ENCODE results near the gene PCNT. TPM values are rescaled to one million over a fixed set of nuclear protein-coding genes. Genes with fewer than 3 reads are reported as not detected.
"Not testable (repeated sequence)": the region's sequence is repeated elsewhere in the genome, so short reads cannot be mapped to it uniquely, and the experiment has no call there.

PCNT gene
- polyA plus RNA-seq, 3 donors: 35.1 to 40.1 (median 35.7) TPM

DNA sequence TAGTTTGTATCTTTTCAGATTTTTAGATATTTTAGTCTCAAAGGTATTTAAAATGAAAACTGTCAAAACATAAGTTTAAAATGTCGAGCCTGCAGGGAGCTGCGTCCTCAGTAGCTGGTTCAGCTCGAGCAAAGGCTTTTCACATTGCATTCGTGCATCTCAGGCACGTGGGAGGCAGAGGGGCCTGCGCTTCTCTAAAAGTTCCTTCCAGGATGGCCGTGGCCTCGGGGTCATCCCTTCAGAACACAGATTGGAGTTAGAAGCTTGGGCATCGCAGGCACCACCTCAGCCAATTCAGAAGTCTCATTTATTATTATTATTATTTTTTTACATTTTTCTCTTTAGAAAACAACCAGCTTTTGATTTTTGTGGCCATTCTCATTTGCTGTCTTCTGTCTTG lies 67.8 kb downstream of the PCNT start:
- no peak for DNase-seq (ENCODE audit: extremely low read depth in 1 of 11, low read depth in 9 of 11, low spot score in 4 of 11)

DNA sequence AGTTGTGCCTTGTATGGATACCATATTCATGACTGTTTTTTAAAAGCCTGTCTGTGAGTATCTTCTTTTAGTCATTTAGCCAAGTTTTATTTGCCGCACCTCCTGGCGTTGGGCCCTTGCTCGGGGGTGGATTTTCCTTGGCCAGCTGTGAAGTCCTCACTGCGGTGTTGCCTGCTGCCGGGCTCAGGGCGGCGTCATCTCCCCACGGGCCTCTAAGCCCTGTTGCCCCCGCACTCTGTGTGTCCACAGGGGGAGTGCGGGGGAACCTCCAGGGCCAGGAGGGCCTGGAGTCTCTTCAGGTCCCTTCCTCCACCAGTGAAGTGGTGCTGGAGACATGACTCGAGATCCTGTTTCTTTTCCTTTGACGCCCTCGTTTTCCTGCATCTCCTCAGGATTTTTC lies 69.0 kb downstream of the PCNT start:
- DNase-seq (ENCODE audit: extremely low read depth in 1 of 11, low read depth in 9 of 11, low spot score in 4 of 11): no peak

DNA sequence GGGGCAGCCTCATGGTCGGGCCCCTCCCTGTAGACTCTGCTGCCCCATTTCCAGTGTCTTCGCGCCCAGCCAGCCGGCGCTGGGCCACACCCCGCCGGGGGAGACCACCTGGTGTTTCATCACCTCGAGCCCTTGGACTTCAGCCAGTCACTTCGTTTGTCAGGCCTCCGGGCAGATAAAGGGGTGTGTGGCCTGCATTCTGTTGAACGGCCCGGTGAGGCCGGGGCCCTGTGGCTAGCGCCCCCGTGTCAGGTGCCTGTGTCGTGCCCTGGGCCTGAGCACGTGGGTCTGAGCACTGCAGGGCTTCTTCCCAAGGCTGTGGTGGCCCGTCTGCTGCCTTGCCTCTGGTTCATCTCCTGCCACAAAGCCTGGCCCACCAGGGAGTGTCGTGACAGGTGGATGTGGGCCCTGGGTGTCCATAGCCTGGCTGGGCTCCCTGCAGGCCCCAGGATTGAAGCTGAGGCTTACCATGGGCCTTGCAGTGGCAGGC lies 69.5 kb downstream of the PCNT start:
- no peak for DNase-seq (ENCODE audit: extremely low read depth in 1 of 11, low read depth in 9 of 11, low spot score in 4 of 11)

DNA sequence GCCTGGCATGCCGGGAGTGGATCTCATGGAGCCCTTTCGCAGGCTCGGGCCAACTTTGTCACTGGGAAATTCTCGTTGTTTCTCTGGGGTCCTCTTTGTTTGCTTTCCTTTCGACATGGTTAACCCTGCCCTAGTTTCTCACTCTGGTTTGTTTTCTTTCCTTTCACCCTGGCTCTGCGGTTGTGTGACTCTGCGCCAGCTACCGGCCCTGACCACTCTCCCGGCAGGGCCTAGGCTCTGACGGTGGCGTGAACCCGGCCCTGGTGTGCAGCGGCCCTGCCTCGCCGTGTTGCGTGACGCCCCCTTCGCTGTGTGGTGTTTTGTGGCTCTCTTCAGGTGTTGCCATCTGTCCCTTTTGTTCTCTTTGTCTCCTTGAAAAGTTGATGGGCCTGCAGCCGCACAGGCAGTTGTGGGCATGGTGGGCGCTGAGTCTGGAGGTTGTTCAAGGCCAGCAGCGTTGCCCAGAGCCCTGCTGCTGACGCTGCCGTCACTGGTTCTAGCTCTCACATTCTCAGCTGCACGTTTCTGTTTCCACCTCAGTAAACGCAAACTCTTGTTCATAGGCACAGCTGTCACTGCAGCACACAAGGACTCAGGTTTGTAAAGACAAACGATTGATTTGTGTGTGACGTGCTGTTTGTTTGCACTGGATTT lies 70.1 kb downstream of the PCNT start:
- DNase-seq (ENCODE audit: extremely low read depth in 1 of 11, low read depth in 9 of 11, low spot score in 4 of 11): peak in 2 of 11 donors; percentile 20 to 22

GRCh38 chr21:46394595-46395104 lies 70.7 kb downstream of the PCNT start:
- DNase-seq (ENCODE audit: extremely low read depth in 1 of 11, low read depth in 9 of 11, low spot score in 4 of 11): no peak

GRCh38 chr21:46397211-46397905 lies 73.4 kb downstream of the PCNT start:
- DNase-seq (ENCODE audit: extremely low read depth in 1 of 11, low read depth in 9 of 11, low spot score in 4 of 11): no peak

- no peak for DNase-seq (ENCODE audit: extremely low read depth in 1 of 11, low read depth in 9 of 11, low spot score in 4 of 11)
Measured at GRCh38 chr21:46397993-46398392, 74.0 kb downstream of the PCNT start.

DNA sequence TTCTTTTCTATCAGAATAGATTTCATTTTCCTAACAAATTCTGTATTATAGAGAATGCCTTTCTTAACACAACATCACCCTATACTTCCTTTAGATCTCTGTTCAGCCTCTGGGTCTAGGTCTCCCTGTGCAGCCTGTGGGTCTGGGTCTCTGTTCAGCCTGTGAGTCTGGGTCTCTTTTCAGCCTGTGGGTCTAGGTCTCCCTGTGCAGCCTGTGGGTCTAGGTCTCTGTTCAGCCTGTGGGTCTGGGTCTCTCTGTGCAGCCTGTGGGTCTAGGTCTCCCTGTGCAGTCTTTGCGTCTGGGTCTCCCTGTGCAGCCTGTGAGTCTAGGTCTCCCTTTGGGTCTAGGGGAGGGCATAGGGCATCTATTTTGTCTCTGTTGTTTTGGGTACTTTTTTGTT lies 75.2 kb downstream of the PCNT start:
- DNase-seq (ENCODE audit: extremely low read depth in 1 of 11, low read depth in 9 of 11, low spot score in 4 of 11): no peak

- no peak for DNase-seq (ENCODE audit: extremely low read depth in 1 of 11, low read depth in 9 of 11, low spot score in 4 of 11)
Measured at GRCh38 chr21:46399686-46400085, 75.7 kb downstream of the PCNT start.

GRCh38 chr21:46401186-46401910 lies 77.4 kb downstream of the PCNT start:
- DNase-seq (ENCODE audit: extremely low read depth in 1 of 11, low read depth in 9 of 11, low spot score in 4 of 11): no peak

DNA sequence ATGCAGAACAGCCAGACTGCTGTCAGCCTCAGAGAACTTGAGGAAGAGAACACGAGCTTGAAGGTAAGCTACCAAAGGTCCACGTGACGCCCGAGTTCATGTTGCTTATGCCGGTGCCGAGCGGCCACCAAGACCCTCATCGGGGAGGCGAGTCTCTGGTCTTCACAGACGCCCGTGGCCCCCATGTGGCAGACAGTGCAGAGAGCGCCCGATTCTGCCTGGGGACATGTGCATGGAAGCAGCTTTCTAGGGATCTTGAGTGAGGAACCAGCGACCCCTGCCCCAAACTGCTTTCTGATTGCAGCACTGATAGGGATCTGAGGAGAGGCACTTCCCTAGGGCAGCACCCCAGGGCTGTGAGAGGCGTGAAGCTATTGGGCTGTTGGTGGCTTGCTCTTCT lies 78.5 kb downstream of the PCNT start:
- DNase-seq (ENCODE audit: extremely low read depth in 1 of 11, low read depth in 9 of 11, low spot score in 4 of 11): no peak

GRCh38 chr21:46403234-46403811 lies 79.4 kb downstream of the PCNT start:
- not testable (repeated sequence) for DNase-seq (ENCODE audit: extremely low read depth in 1 of 11, low read depth in 9 of 11, low spot score in 4 of 11)

GRCh38 chr21:46404306-46404705 lies 80.3 kb downstream of the PCNT start:
- DNase-seq (ENCODE audit: extremely low read depth in 1 of 11, low read depth in 9 of 11, low spot score in 4 of 11): no peak

GRCh38 chr21:46406001-46406400 lies 82.0 kb downstream of the PCNT start:
- no peak for DNase-seq (ENCODE audit: extremely low read depth in 1 of 11, low read depth in 9 of 11, low spot score in 4 of 11)

- DNase-seq (ENCODE audit: extremely low read depth in 1 of 11, low read depth in 9 of 11, low spot score in 4 of 11): no peak
Measured at GRCh38 chr21:46409641-46410406, 85.9 kb downstream of the PCNT start.

DNA sequence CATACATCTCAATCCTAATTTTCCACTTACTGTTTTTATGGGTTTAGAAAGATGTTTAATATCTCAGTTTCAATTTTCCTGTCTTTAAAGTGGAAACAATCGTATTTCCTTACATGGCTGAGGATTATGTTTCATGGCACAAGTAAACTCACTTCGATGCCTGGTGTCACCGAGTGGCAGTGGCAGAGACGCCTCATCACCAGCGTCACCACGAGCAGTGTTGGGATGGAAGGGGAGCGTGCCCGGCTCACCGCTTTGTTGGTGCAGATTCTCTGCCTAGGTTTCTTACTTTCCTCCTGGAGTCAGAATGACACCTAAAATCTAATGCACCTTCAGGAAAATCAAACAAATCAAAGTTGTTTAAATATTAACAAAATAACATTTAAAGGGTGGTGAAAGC lies 86.6 kb downstream of the PCNT start:
- DNase-seq (ENCODE audit: extremely low read depth in 1 of 11, low read depth in 9 of 11, low spot score in 4 of 11): no peak

GRCh38 chr21:46411236-46411635 lies 87.3 kb downstream of the PCNT start:
- DNase-seq (ENCODE audit: extremely low read depth in 1 of 11, low read depth in 9 of 11, low spot score in 4 of 11): no peak

DNA sequence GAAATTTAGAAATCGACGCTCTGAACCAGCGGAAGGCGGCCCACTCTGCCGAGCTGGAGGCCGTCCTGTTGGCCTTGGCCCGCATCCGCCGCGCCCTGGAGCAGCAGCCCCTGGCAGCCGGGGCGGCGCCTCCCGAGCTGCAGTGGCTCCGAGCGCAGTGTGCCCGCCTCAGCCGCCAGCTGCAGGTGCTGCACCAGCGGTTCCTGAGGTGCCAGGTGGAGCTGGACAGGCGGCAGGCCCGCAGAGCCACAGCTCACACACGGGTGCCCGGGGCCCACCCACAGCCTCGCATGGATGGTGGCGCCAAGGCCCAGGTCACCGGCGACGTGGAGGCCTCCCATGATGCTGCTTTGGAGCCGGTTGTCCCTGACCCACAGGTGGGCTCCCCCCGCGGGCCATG lies 87.7 kb downstream of the PCNT start:
- DNase-seq (ENCODE audit: extremely low read depth in 1 of 11, low read depth in 9 of 11, low spot score in 4 of 11): no peak
